Activated CD4-positive, alpha-beta T cell treated with anti-CD3 and anti-CD28 coated beads for 4 hours (primary cell): ENCODE measurements around the gene ABCA10.
"Not testable (repeated sequence)": the region's sequence is repeated elsewhere in the genome, so short reads cannot be mapped to it uniquely, and the experiment has no call there.

Source experiments
- DNase-seq, 2 donors: peaks; one replicate each; pipeline ENCODE4 v3.0.0-alpha.2; 2020

ABCA10 gene

GRCh38 chr17:69223809-69224208 is 4.8 kb downstream of the ABCA10 start:
- DNase-seq, result no peak

GRCh38 chr17:69222707-69223258 is 5.8 kb downstream of the ABCA10 start:
- DNase-seq, result no peak

GRCh38 chr17:69220098-69220497 is 8.5 kb downstream of the ABCA10 start:
- DNase-seq, result no peak

- DNase-seq, result no peak
These were observed 9.6 kb downstream of the ABCA10 start for GRCh38 chr17:69218986-69219385.

- no peak for DNase-seq
These were observed 15.4 kb downstream of the ABCA10 start for GRCh38 chr17:69213059-69213813.

GRCh38 chr17:69208640-69209039 is 20.0 kb downstream of the ABCA10 start:
- no peak for DNase-seq

GRCh38 chr17:69207151-69207550 is 21.5 kb downstream of the ABCA10 start:
- no peak for DNase-seq

- no peak for DNase-seq
These were observed 30.4 kb downstream of the ABCA10 start for GRCh38 chr17:69198238-69198637.

- not testable (repeated sequence) for DNase-seq
These were observed 32.4 kb downstream of the ABCA10 start for GRCh38 chr17:69196105-69196653.

GRCh38 chr17:69192754-69193153 is 35.9 kb downstream of the ABCA10 start:
- no peak for DNase-seq

- no peak for DNase-seq
These were observed 39.8 kb downstream of the ABCA10 start for GRCh38 chr17:69188796-69189195.

GRCh38 chr17:69188064-69188463 is 40.6 kb downstream of the ABCA10 start:
- DNase-seq, result no peak

GRCh38 chr17:69187294-69187693 is 41.3 kb downstream of the ABCA10 start:
- DNase-seq, result no peak

- no peak for DNase-seq
These were observed 49.2 kb downstream of the ABCA10 start for GRCh38 chr17:69179227-69179952.

- DNase-seq, result no peak
These were observed 52.2 kb downstream of the ABCA10 start for GRCh38 chr17:69176457-69176795.

GRCh38 chr17:69175625-69176456 is 52.8 kb downstream of the ABCA10 start:
- no peak for DNase-seq

- DNase-seq, result no peak
These were observed 53.4 kb downstream of the ABCA10 start for GRCh38 chr17:69175262-69175624.

- no peak for DNase-seq
These were observed 55.5 kb downstream of the ABCA10 start for GRCh38 chr17:69173118-69173517.

- DNase-seq, result no peak
These were observed 58.2 kb downstream of the ABCA10 start for GRCh38 chr17:69170377-69170776.

- not testable (repeated sequence) for DNase-seq
These were observed 60.0 kb downstream of the ABCA10 start for GRCh38 chr17:69168642-69169041.

- DNase-seq, result no peak
These were observed 61.7 kb downstream of the ABCA10 start for GRCh38 chr17:69166957-69167356.

- no peak for DNase-seq
These were observed 64.4 kb downstream of the ABCA10 start for GRCh38 chr17:69164206-69164605.

- DNase-seq, result no peak
These were observed 69.2 kb downstream of the ABCA10 start for GRCh38 chr17:69159418-69159817.
